ENCODE data around the gene SIM1. TPM values are rescaled to one million over a fixed set of nuclear protein-coding genes. Genes with fewer than 3 reads are reported as not detected.

Gene SIM1
- total and polyA plus RNA-seq, 2 of the 8 experiments (the other 6 are each of a cell fraction or from before 2014, with no cell fraction given) = 0.02 to 0.39 TPM

DNA sequence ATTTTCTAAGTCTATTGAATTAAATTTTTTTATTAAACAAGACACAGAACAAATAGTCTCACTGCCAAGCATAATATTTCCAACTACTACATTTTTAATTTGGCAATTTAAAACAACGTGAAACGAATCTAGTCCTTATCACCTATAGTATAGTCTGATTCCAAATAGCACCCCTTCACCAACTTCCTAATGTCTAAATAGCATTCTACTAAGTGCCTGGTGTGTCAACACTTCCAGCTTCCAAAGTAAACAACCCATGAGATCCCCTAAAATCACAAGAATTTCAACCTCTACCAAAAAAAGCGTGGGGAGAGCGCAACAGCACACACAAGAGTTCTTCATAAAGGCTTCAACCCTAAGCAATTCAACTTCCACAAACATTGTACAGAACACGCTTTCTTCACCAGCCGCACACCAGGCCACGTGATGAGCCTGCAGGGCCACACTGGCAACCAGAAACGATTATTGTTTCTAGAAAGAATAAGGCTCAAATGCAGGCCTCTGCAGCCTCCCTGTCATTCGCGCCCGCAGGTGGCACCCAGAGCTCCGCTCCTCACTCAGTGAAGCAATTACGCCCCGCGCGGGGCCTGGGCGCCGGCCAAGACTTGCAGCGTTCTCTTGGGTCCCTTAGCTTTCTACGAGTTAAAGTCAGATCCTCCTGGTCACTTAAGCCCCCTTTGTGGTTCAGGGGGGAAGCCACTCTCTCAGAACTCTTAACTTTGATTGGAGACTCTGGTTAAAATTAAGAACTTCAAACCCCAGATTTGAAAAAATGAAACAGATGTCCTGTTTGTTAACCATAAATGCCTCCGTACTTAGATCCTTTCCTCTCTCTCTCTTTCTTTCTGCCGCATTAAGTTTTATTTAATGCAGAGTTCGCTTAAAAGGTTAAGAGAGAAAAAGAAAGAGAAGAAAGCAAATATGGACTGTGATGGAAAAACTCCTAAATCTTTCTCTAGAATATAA is 18.3 kb downstream of the SIM1 start (continued):
- TF ChIP-seq, protein P1, sequence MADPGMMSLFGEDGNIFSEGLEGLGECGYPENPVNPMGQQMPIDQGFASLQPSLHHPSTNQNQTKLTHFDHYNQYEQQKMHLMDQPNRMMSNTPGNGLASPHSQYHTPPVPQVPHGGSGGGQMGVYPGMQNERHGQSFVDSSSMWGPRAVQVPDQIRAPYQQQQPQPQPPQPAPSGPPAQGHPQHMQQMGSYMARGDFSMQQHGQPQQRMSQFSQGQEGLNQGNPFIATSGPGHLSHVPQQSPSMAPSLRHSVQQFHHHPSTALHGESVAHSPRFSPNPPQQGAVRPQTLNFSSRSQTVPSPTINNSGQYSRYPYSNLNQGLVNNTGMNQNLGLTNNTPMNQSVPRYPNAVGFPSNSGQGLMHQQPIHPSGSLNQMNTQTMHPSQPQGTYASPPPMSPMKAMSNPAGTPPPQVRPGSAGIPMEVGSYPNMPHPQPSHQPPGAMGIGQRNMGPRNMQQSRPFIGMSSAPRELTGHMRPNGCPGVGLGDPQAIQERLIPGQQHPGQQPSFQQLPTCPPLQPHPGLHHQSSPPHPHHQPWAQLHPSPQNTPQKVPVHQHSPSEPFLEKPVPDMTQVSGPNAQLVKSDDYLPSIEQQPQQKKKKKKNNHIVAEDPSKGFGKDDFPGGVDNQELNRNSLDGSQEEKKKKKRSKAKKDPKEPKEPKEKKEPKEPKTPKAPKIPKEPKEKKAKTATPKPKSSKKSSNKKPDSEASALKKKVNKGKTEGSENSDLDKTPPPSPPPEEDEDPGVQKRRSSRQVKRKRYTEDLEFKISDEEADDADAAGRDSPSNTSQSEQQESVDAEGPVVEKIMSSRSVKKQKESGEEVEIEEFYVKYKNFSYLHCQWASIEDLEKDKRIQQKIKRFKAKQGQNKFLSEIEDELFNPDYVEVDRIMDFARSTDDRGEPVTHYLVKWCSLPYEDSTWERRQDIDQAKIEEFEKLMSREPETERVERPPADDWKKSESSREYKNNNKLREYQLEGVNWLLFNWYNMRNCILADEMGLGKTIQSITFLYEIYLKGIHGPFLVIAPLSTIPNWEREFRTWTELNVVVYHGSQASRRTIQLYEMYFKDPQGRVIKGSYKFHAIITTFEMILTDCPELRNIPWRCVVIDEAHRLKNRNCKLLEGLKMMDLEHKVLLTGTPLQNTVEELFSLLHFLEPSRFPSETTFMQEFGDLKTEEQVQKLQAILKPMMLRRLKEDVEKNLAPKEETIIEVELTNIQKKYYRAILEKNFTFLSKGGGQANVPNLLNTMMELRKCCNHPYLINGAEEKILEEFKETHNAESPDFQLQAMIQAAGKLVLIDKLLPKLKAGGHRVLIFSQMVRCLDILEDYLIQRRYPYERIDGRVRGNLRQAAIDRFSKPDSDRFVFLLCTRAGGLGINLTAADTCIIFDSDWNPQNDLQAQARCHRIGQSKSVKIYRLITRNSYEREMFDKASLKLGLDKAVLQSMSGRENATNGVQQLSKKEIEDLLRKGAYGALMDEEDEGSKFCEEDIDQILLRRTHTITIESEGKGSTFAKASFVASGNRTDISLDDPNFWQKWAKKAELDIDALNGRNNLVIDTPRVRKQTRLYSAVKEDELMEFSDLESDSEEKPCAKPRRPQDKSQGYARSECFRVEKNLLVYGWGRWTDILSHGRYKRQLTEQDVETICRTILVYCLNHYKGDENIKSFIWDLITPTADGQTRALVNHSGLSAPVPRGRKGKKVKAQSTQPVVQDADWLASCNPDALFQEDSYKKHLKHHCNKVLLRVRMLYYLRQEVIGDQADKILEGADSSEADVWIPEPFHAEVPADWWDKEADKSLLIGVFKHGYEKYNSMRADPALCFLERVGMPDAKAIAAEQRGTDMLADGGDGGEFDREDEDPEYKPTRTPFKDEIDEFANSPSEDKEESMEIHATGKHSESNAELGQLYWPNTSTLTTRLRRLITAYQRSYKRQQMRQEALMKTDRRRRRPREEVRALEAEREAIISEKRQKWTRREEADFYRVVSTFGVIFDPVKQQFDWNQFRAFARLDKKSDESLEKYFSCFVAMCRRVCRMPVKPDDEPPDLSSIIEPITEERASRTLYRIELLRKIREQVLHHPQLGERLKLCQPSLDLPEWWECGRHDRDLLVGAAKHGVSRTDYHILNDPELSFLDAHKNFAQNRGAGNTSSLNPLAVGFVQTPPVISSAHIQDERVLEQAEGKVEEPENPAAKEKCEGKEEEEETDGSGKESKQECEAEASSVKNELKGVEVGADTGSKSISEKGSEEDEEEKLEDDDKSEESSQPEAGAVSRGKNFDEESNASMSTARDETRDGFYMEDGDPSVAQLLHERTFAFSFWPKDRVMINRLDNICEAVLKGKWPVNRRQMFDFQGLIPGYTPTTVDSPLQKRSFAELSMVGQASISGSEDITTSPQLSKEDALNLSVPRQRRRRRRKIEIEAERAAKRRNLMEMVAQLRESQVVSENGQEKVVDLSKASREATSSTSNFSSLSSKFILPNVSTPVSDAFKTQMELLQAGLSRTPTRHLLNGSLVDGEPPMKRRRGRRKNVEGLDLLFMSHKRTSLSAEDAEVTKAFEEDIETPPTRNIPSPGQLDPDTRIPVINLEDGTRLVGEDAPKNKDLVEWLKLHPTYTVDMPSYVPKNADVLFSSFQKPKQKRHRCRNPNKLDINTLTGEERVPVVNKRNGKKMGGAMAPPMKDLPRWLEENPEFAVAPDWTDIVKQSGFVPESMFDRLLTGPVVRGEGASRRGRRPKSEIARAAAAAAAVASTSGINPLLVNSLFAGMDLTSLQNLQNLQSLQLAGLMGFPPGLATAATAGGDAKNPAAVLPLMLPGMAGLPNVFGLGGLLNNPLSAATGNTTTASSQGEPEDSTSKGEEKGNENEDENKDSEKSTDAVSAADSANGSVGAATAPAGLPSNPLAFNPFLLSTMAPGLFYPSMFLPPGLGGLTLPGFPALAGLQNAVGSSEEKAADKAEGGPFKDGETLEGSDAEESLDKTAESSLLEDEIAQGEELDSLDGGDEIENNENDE (IDR thresholded peaks at IDR 0.05; ENCODE audit: insufficient replicate concordance, low read length) = peak; percentile 17
- TF ChIP-seq SP1 (IDR thresholded peaks at IDR 0.05; ENCODE audit: low read depth, low read length) (no peak), CHD2 (IDR thresholded peaks at IDR 0.05; ENCODE audit: low read length) (no peak)
- TF ChIP-seq, protein P2, sequence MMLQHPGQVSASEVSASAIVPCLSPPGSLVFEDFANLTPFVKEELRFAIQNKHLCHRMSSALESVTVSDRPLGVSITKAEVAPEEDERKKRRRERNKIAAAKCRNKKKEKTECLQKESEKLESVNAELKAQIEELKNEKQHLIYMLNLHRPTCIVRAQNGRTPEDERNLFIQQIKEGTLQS (IDR thresholded peaks at IDR 0.05; ENCODE audit: insufficient read depth, low read depth, low read length) = no peak
- TF ChIP-seq, protein P3, sequence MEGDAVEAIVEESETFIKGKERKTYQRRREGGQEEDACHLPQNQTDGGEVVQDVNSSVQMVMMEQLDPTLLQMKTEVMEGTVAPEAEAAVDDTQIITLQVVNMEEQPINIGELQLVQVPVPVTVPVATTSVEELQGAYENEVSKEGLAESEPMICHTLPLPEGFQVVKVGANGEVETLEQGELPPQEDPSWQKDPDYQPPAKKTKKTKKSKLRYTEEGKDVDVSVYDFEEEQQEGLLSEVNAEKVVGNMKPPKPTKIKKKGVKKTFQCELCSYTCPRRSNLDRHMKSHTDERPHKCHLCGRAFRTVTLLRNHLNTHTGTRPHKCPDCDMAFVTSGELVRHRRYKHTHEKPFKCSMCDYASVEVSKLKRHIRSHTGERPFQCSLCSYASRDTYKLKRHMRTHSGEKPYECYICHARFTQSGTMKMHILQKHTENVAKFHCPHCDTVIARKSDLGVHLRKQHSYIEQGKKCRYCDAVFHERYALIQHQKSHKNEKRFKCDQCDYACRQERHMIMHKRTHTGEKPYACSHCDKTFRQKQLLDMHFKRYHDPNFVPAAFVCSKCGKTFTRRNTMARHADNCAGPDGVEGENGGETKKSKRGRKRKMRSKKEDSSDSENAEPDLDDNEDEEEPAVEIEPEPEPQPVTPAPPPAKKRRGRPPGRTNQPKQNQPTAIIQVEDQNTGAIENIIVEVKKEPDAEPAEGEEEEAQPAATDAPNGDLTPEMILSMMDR (IDR thresholded peaks at IDR 0.05; ENCODE audit: control extremely low read depth in 1 of 3, insufficient read depth in 1 of 3, low read depth in 1 of 3, low read length in 3 of 3) = peak in 2 of 3 experiments; percentile 8 to 13; a peak in 1 of 4 replicates
